NCI-H1930 (cell line): ENCODE measurements around the gene FRMD1.

Experiments
- DNase-seq, 2 experiments: peaks; one replicate each; lab custom pipeline; 2025; lab: John Stamatoyannopoulos, UW

FRMD1 gene

DNA sequence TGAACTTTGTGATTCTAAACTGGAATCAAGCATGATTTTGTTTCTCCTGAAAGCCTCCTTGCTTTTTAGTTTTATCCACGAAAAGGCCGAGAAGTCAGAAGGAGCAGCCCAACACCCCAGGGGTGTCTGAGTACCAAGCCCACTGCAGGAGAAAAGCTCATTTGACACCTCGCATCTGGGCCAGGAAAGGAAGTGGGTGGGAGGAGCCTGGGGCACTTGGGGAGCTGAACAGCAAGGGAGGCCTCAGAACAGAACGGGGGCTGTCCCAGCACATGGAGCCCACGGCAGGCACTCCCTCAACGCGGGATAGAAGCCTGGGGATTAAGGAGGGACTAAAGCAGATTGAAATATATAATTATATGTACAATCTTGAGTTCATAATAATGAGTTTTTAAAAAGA is 75.0 kb downstream of the FRMD1 start:
- no peak for DNase-seq
